Left renal cortex interstitium (tissue), 4 donors: ENCODE data around the gene OR6X1. TPM values are rescaled to one million over a fixed set of nuclear protein-coding genes. Genes with fewer than 3 reads are reported as not detected.
A peak's percentile ranks its signal among the peaks of the same experiment; 100 is the strongest.
"Not testable (repeated sequence)": the region's sequence is repeated elsewhere in the genome, so short reads cannot be mapped to it uniquely, and the experiment has no call there.

ENCODE experiments used
- DNase-seq, 4 donors: peaks; one replicate each; pipeline ENCODE4 v3.0.0-alpha.2; 2013; ENCODE audit warnings: low read depth in 4 of 4, low spot score in 2 of 4, missing footprints in 1 of 4
- polyA plus RNA-seq, 4 donors: library from polyadenylated mRNA; unstranded; fragments of 120-200 nt; gene quantifications; one replicate each; pipeline ENCODE4 v1.2.1, GENCODE V29; 2013; ENCODE audit not compliant: insufficient read length in 4 of 4

OR6X1 gene
- polyA plus RNA-seq, 4 donors = not detected

GRCh38 chr11:123755813-123756212 is 1.5 kb upstream of the OR6X1 start:
- DNase-seq = no peak

GRCh38 chr11:123755344-123755743 is 1.0 kb upstream of the OR6X1 start:
- DNase-seq = no peak

GRCh38 chr11:123753110-123753509 is 1.2 kb downstream of the OR6X1 start:
- DNase-seq = no peak

GRCh38 chr11:123751781-123752180 is 2.5 kb downstream of the OR6X1 start:
- no peak for DNase-seq

- not testable (repeated sequence) for DNase-seq
Observed at GRCh38 chr11:123748349-123748748, 6.0 kb downstream of the OR6X1 start.

GRCh38 chr11:123745764-123746451 is 8.4 kb downstream of the OR6X1 start:
- no peak for DNase-seq

- no peak for DNase-seq
Observed at GRCh38 chr11:123742724-123743120, 11.6 kb downstream of the OR6X1 start.

- DNase-seq = peak in 2 of 4 donors; percentile 8 to 64
Observed at GRCh38 chr11:123742031-123742723, 12.1 kb downstream of the OR6X1 start.

- DNase-seq = peak; percentile 74 to 86 (median 79)
Observed at GRCh38 chr11:123741159-123742030, 12.9 kb downstream of the OR6X1 start, which contains the start of gene ZNF202. ZNF202 (minus strand) TSS chr11:123741660; CDS start chr11:123730888, 10,772 bp downstream.

- DNase-seq = no peak
Observed at GRCh38 chr11:123740787-123741158, 13.5 kb downstream of the OR6X1 start.

- DNase-seq = no peak
Observed at GRCh38 chr11:123738374-123738773, 15.9 kb downstream of the OR6X1 start.

GRCh38 chr11:123736769-123737168 is 17.5 kb downstream of the OR6X1 start:
- DNase-seq = no peak

- no peak for DNase-seq
Observed at GRCh38 chr11:123729602-123730001, 24.7 kb downstream of the OR6X1 start.

GRCh38 chr11:123725995-123726655 is 28.2 kb downstream of the OR6X1 start:
- DNase-seq = no peak

- DNase-seq = no peak
Observed at GRCh38 chr11:123719452-123719851, 34.9 kb downstream of the OR6X1 start.

- no peak for DNase-seq
Observed at GRCh38 chr11:123718469-123718868, 35.8 kb downstream of the OR6X1 start.

- no peak for DNase-seq
Observed at GRCh38 chr11:123718063-123718462, 36.3 kb downstream of the OR6X1 start.

- DNase-seq = not testable (repeated sequence)
Observed at GRCh38 chr11:123712627-123713026, 41.7 kb downstream of the OR6X1 start.

- peak; percentile 42 to 68 (median 50) for DNase-seq
Observed at GRCh38 chr11:123707606-123708205, 46.6 kb downstream of the OR6X1 start.

GRCh38 chr11:123707206-123707605 is 47.1 kb downstream of the OR6X1 start:
- DNase-seq = no peak
